Stimulated activated CD8-positive, alpha-beta memory T cell treated with anti-CD3 and anti-CD28 coated beads, Interleukin-15, amount 100 ng/mL, for 1 hour (primary cell): ENCODE results near the gene DNAJB6.
A peak's percentile ranks its signal among the peaks of the same experiment; 100 is the strongest.
"Not testable (repeated sequence)": the region's sequence is repeated elsewhere in the genome, so short reads cannot be mapped to it uniquely, and the experiment has no call there.

Experiments used
- DNase-seq: peaks from one replicate; pipeline ENCODE4 v3.0.0-alpha.2; 2020; ENCODE audit warnings: low read depth

Gene DNAJB6

DNA sequence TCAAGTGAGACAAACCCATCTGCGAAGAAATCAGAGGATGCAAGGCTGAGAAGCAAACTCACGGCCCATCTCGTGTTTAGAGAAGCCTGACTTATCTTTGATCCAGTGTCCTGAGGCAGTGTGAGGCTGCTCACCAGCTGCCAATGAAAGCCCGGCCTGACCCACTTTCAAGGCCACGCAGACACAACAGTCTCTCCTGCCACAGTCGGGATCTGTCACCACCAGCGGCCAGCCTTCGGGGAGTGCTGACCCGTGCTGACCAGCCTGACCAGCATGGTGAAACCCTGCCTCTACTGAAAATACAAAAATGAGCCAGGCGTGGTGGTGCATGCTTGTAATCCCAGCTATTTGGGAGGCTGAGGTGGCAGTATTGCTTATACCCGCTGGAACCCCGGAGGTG is 7.4 kb upstream of the DNAJB6 start:
- DNase-seq, result no peak

DNA sequence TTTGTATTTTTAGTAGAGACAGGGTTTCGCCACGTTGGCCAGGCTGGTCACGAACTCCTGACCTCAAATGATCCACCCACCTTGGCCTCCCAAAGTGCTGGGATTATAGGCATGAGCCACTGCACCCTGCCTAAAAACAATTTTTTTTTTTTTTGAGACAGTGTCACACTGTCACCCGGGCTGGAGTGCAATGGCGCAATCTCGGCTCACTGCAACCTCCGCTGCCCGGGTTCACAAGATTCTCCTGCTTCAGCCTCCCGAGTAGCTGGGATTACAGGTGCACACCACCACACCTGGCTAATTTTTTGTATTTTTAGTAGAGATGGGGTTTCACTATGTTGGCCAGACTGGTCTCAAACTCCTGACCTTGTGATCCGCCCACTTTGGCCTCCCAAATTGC is 6.2 kb upstream of the DNAJB6 start:
- not testable (repeated sequence) for DNase-seq

DNA sequence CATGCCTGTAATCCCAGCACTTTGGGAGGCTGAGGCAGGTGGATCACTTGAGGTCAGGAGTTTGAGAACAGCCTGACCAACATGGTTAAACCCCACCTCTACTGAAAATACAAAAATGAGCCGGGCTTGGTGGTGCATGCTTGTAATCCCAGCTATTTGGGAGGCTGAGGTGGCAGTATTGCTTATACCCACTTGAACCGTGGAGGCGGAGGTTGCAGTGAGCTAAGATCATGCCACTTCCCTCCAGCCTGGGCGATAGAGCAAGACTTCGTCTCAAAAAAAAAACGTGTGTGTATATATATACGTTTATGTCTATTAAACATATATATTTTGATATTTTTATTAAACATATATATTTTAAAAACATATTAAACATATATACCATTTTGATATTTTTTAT is 5.8 kb upstream of the DNAJB6 start:
- DNase-seq, result not testable (repeated sequence)

DNA sequence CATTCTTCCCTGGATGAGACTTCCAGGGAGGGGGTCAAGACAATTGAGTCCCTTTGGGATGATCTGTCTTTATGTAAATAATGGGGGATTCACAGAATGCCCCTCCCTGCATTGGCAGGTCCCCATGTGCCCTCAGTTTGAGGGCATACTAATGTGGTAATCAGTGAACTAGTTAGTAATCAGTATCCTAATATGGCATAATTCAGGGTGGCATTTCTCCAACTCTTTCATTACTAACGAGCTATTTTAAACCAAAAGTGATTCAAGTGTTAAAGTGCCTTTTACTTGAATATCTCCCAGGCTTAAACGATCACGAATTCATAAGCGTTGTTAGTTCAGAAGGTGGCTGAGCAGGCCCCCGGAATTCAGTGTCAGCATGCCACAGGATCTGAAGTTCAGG is 1.6 kb upstream of the DNAJB6 start:
- DNase-seq, result no peak

DNA sequence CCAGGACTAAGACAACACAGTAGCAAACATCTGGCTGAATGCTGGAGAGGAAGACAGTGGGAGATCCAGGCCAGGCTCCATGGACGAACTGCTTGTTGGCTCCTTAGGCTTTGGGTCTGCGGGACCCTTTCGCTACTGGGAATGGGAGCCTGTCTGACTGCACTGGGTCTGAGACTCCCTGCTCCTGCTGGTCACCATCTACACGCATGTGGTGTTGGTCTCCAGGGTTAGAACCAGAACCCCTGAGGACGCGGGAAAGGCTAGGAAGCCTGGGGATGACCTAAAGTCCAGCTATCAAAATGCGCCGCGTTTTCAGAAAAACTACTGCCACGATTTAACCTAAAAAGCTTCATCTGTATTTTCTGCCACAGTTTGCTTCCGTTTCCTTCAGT is 817 bp upstream of the DNAJB6 start:
- no peak for DNase-seq

DNA sequence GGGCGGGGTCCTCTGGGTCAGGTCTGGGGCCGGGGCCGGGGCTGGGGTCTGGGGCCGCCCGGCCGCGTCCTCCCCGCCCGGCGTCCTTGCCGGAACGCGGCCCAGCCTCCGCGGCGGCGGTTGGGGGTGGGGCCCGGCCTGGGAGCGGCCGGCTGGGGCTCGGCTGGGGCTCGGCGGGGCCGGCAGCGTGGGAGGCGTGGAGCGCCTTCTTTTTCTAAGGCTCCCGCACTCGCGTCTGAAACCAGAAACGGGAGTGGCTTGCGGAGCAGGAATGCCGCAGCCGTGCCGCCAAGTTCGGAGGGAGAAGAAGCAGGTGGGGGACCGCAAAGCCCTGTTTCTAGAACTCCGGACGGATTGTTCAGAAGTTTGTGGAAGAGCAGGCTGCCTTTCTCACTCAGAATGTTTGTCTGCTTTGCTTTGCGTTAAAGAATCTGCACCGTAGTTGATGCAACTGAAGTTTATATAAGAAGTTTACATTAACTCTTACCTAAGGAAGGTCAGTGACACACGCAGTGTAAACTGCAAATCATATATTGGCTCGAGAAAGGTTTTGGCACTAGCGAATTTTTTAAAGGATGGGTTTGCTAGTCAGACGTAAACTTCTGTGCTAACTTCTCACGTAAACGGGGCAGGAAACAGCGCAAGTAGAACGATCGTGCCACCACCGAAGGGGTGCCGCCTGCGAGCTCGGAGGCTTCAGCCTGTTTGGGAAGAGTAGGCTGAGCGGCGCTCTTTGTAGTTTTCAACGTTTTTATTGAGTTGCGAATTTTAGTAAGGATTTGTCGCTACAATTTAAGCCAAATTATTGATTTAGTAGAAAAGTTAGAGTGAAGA is 729 bp downstream of the DNAJB6 start:
- peak; percentile 15 for DNase-seq

DNA sequence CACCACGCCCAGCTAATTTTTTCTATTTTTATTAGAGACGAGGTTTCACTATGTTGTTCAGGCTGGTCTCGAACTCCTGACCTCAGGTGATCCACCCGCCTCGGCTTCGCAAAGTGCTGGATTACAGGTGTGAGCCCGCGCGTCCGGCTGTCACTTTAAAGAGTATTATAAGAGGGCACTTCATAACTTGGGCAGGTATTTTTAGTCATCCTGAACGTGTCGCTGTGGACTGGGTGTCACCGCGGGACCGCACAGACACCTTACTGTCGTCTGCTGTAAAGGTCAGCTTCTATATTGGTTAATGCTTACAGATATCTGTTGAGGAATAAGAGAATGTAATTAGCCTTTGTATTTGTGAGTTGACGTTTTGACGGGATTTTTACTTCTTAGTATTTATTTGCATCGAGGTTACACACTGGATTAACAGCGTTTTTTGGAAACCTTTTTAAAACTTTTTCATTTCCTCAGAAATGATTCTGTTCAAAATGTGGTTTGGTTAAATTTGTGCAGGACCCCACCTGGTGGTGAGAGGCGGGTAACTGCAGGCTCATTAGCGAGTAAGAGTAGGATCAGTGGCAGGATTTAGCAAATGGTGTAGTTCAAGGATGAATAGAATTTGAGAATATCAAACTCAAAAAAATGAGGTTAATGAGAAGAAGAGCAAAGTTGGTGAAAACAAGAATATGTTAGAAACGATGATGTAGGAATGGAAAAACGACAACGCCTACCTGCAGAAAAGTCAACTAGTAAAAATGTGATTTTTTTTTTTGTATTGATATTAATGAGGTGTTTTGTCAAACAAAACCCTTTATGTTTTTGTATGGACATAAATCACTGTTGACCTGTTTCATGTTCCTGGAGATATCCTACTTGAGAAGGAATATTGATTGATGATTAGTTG is 3.2 kb downstream of the DNAJB6 start:
- peak; percentile 42 for DNase-seq

DNA sequence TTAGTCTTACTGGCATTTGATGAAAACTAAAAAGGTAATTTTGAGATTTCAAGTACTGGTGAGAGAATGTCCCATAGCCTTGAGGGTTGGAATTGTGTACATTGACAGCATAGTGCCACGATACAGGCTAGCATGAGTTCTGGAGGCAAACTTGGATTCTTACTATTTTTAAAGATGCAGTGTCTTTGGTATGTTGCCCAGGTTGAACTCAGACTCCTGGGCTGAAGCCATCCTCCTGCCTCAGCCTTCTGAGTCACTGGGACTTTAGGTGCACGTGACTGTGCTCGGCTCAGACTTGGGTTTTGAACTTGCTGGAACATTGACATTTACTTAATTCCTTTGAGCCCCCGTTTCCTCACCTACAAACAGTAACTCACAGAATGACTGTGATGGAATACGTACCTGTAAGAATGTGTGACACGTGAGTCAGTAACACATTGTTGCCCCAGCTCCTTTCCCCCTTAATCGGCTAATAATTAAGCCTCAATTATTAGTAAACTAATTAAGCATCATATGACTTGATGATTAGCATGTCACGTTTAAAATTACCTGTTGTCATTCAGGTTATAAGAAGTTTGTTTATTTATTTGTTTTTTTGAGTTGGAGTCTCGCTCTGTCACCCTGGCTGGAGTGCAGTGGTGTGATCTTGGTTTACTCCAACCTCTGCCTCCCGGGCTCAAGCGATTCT is 10.6 kb downstream of the DNAJB6 start:
- no peak for DNase-seq

DNA sequence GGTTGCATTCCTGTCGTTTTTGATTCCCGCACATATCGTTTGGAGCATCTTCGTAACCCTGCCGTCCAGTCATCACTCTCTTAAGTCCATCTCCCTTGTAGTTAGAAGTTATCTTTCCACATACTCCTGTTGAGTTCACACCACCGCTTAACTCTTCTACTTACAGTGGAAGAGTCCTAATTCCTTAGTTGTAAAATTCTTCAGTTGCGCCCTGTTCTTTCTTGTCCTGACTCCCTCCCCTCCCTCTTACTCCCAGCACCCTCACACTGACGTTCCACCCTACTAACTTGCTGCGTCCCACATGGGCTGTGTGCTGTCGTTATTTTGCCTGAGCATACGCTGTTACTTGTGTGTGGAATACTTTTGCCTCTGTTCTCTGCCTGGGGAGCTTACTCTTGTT is 11.7 kb downstream of the DNAJB6 start:
- DNase-seq, result no peak

DNA sequence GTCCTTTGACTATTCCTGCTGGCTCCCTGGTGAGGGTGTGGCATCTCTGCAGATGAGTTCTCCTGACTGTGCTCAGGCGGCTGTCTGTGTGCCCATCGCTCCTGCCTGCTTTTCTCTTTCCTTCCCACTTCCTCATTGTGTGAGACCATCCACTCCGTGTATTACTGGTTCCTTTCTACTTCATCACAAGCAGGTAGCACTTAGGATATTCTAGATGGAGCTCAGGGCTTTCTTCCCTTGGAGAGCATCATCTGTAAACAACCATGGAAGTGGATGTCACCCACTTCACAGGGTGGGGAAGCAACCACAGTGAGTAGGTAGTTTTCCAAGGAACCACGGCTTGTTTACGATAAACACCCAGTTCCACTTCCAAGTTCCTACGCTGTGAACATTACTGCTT is 15.7 kb downstream of the DNAJB6 start:
- no peak for DNase-seq

DNA sequence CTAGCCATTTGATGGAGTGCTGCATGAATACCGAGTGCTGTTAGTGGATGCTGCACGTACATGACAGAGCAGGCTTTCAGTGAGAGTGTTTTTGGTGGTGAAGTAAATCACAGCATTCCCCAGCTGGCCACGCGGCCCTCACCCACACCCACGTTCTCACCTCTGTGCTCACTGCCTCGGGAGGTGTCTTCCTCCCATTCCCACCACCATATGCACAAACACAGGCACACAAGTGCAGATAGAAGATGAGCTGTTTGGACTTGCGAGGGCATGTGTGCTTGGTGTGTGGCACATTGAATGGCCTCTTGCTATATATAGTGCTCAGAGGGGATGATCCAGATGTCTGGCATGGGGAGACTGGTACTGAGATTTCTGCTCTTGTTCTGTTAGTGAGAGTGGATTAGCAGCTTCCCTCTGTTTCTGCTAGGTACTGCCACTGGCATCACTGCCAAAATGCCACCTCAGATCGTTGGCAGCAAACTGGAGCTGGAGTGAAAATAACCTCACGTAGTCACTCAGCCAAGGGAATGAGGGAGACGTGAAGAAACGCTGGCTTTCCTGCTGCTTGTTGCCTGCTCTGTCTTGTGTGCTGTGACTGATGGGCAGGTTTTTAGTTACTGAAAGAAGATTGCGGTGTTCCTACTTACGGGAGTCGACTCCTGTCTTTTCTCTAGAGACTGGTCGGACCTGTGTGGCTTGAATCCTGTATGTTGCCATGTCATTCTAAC is 19.1 kb downstream of the DNAJB6 start:
- DNase-seq, result no peak

DNA sequence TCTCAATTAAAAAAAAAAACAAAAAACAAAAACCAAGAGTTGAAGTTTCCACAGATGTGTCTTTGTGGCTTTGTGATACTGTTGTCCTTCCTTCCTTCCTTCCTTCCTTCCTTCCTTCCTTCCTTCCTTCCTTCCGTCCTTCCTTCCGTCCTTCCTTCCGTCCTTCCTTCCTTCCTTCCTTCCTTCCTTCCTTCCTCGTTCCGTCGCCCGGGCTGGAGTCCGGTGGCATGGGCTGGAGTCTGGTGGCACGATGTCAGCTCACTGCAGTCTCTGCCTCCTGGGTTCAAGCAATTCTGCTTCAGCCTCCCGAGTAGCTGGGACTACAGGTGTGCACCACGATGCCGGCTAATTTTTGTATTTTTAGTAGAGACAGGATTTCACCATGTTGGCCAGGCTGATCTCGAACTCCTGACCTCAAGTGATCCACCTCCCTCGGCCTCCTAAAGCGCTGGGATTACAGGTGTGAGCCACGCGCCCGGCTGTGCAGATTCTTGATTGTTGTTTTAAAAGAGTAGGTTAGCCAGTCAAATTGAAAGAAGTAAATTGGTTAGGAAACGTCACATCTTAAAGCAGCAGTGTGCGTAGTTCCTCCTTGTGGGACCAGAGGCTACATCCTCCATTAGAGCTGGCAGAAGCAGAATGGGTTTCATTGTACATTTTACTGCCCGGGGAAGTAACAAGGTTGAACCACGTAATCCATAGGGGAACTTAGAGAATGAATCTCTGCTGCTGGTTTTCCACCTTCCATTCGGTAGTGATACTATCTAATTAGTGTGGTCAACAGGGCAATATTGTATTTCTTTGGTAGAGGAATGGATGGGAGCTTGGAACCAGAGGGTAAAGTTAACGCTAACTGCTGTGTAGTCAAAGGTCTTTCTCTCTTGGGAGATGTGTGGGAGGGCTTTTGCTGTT is 20.6 kb downstream of the DNAJB6 start:
- DNase-seq, result no peak

DNA sequence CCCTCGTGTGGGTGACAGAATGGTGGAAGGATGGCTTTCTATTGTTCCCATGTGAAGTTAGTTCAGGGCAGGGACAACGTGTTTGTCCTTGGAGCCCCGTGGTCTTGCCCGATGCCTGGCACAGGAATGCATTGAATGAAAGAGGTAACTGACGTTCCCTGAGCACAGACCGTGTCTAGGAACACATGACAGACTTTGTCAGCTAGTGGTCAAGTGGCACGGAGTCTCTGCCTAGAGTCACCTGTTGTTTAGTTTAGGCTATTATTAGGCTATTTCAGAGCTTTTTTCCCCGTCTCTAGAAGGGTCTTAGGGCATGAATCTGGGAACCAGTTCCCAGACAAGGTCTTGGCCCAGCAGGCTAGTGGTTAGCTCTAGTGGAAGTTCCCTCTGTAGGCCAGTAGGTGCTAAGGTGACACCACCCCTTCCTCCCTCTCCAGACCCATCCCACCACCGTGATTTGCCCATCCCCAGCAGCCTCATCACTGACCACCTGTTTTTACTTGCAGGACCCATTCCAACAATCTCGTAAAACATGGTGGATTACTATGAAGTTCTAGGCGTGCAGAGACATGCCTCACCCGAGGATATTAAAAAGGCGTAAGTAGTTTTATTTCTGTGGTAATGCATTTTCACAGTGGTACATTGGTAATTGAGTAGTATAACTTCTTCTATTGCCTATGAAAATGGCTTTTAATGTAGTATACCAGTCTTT is 21.4 kb downstream of the DNAJB6 start:
- no peak for DNase-seq

DNA sequence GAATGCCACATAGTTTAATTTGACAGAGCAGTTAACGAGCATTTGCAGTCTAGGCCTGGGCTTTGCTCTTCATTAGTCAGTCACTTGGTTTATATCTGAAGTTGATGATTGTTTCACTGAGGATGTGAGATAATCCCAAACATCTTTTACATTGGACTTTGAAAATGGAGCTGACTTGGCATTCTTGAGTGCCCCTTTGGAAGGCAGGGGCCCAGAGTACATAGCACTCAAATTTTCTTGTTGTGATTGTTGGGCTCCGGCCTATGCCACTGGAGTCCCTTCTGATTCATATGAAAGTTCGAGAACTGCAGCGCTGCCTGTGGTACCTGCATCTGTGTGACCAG is 21.9 kb downstream of the DNAJB6 start:
- no peak for DNase-seq

DNA sequence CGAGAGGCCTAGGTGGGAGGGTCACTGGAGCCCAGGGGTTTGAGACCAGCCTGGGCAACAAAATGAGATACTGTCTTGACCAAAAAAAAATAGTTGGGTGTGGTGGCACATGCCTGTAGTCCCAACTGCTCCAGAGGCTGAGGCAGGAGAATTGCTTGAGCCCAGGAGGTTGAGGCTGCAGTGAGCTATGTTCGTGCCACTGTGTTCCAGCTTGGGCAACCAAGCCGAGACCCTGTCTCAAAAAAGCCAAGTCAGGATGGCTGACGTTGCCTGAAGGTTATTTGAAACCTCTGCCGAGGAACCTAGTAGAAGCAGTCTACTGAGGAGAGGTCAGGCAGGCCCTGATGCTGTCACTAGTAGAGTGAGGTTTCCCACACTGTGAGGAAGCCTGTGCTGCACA is 22.8 kb downstream of the DNAJB6 start:
- DNase-seq, result no peak

DNA sequence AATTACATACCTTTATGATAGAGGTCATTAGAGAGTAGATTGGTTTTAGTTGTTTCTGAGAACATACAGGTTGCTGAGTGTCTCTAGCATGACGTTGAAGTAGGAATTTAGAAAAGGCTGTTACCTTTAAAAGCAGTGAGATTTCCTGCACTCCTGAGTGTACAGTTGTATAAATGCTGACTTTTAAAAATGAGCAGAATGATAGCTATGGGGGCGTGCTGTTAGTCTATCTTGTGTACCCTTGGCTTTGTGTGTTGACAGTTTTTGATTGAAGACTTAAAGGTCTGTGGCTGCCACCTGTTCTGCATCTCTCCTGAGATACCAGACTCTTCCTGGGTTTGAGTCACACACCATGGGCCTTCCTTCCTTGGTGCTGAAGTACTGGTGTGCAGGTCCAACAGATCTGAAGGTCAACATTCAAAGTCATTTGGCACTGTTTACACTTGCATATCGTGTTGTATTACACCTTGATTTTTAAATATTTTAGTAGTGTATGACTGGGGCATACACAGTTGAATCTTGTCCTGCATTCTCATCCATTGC is 23.8 kb downstream of the DNAJB6 start:
- DNase-seq, result no peak

DNA sequence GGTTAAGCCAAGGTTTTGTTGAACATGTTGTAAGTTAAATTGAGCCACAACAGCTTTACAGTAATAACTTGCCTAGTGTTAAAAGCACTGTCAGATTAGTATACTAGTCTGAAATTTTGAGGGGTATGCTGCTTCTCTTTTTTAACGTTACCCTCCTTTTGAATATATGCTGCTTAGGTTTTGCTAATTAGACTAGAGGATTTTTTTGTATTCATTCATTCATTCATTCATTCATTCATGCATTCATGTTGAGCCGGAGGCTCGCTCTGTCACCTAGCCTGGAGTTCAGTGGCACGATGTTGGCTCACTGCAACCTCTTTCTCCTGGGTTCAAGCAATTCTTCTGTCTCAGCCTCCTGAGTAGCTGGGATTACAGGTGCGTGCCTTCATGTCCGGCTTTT is 24.7 kb downstream of the DNAJB6 start:
- DNase-seq, result no peak

DNA sequence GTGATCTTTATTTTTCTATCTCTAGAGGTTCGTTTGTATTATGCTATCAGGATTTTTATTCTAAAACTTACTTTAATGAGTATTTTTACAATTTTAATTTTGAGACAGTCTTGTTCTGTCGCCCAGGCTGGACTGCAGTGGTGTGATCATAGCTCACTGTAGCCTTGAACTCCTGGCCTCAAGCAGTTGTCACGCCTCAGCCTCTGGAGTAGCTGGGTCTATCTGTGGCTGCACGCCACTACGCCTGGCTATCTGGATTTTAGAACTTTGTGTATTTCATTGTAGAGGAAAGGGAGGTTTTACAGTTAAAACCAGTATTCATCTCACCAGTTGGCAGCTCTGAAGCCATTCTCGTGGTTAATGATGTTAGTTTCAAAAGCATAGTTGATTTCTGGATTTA is 25.9 kb downstream of the DNAJB6 start:
- no peak for DNase-seq

DNA sequence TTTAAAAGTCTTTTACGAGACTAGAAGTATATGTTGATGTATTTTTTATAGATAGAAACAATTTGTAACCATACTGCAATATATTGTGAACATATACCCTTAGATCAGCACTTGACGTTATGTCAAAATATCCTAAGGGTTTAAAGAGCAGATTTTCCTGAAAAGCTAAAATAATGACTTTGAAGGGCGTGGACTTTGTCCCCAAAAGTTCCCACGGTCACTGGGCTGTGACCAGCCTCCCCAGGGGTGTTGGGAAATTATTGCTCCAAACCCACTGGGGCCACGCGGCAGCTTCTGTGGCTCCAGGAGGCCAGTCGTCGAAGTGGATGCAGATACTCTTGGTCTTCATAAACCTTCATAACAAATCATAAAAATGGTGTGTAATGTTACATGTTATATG is 29.9 kb downstream of the DNAJB6 start:
- DNase-seq, result no peak

DNA sequence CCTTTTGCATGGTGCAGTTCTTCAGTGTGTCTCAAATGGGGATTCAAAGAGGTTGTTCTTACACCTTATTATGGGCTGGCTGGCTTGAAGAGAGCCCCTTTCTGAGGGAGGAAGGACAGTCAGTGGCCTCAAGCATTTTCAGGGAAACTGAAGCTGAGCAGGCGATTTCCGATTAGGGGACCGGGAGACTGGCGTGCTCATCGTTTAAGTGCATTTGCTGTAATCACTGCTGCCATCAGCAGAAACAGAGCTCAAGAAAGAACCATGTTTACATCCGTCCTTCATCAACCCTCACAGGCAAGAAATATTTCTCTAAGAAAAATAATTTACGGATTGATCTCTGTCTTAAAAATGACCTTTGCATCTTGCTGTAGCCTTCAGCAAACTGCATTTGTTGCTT is 32.2 kb downstream of the DNAJB6 start:
- no peak for DNase-seq
